A673 (cell line): ENCODE measurements around the gene SYTL3. TPM values are rescaled to one million over a fixed set of nuclear protein-coding genes. Genes with fewer than 3 reads are reported as not detected.

ENCODE experiments used
- BruUV-seq: library from RNA; stranded (reverse); fragments of 400-500 nt; replicated peaks from 2 replicates; lab custom pipeline; 2021; lab: Mats Ljungman, UMichigan
- CTCF ChIA-PET: fragments of 300-600 bp; sonication (Branson Sonifier 250); formaldehyde crosslinking; loops from one replicate; lab custom pipeline; 2022; ENCODE audit warnings: antibody characterized with exemption; lab: Charles Lee
- POLR2A ChIA-PET: fragments of 300-600 bp; sonication (Branson Sonifier 250); formaldehyde crosslinking; loops from one replicate; lab custom pipeline; 2022; ENCODE audit warnings: antibody characterized with exemption; ENCODE audit not compliant: low non-redundant PET; lab: Charles Lee
- DNase-seq: peaks from one replicate; pipeline ENCODE4 v3.0.0-alpha.2; 2015; ENCODE audit warnings: low spot score
- H3K27ac ChIP-seq: fragments of 200-600 bp; sonication (generic); 2 replicates; pipeline ENCODE4 v1.5.1; 2016; ENCODE audit warnings: mixed run types, low read depth, mild to moderate bottlenecking, mixed read lengths, antibody characterized with exemption, low read length; ENCODE audit not compliant: poor library complexity, severe bottlenecking
- H3K27me3 ChIP-seq: fragments of 200-600 bp; sonication (generic); replicated peaks from 2 replicates; pipeline ENCODE4 v1.6.1; 2017; ENCODE audit warnings: mixed run types, low read depth, mild to moderate bottlenecking, mixed read lengths, antibody characterized with exemption, low read length; ENCODE audit not compliant: insufficient read depth, poor library complexity
- H3K36me3 ChIP-seq: fragments of 200-600 bp; sonication (generic); 2 replicates; pipeline ENCODE4 v1.6.1; 2016; ENCODE audit warnings: mixed run types, mild to moderate bottlenecking, mixed read lengths, antibody characterized with exemption, low read length; ENCODE audit not compliant: insufficient read depth, poor library complexity, severe bottlenecking
- H3K4me1 ChIP-seq: fragments of 200-600 bp; sonication (generic); 2 replicates; pipeline ENCODE4 v1.6.1; 2017; ENCODE audit warnings: mixed run types, mild to moderate bottlenecking, mixed read lengths, antibody characterized with exemption, low read length; ENCODE audit not compliant: insufficient read depth, poor library complexity, severe bottlenecking
- H3K4me3 ChIP-seq: fragments of 200-600 bp; sonication (generic); 2 replicates; pipeline ENCODE4 v1.5.1; 2016; ENCODE audit warnings: low read depth, mixed run types, mild to moderate bottlenecking, mixed read lengths, low read length; ENCODE audit not compliant: poor library complexity, severe bottlenecking
- H3K9me3 ChIP-seq: fragments of 200-600 bp; sonication (generic); 2 replicates; pipeline ENCODE4 v1.6.1; 2016; ENCODE audit warnings: mixed run types, low read depth, mild to moderate bottlenecking, mixed read lengths, antibody characterized with exemption, low read length; ENCODE audit not compliant: poor library complexity, severe bottlenecking
- EZH2 ChIP-seq: fragments of 200-600 bp; sonication (generic); IDR thresholded peaks from 2 replicates; pipeline ENCODE4 v1.6.1; 2017; ENCODE audit warnings: borderline replicate concordance, low read depth, mild to moderate bottlenecking, mixed read lengths, antibody characterized with exemption, low read length; ENCODE audit not compliant: poor library complexity, severe bottlenecking
- intact Hi-C: fragments of 100-400 bp; cut with micrococcal nuclease; formaldehyde crosslinking; loops from one replicate; pipeline ENCODE4 v1.10.0; 2022; ENCODE audit not compliant: unreplicated experiment
- total RNA-seq: library from RNA; stranded (reverse); gene quantifications from 2 replicates; pipeline ENCODE4 v1.2.3, GENCODE V29; 2021
- TF ChIP-seq, protein P1 (sequence below): fragments of 300-800, 200-600 bp; sonication (generic); conservative IDR thresholded peaks from 2 replicates; pipeline ENCODE4 v1.5.1; 2017; ENCODE audit warnings: low read depth, mild to moderate bottlenecking, antibody characterized with exemption, low read length, moderate library complexity, mixed read lengths

The SYTL3 gene
- total RNA-seq, 1 experiment from 2014 or later, result 0.82 TPM

DNA sequence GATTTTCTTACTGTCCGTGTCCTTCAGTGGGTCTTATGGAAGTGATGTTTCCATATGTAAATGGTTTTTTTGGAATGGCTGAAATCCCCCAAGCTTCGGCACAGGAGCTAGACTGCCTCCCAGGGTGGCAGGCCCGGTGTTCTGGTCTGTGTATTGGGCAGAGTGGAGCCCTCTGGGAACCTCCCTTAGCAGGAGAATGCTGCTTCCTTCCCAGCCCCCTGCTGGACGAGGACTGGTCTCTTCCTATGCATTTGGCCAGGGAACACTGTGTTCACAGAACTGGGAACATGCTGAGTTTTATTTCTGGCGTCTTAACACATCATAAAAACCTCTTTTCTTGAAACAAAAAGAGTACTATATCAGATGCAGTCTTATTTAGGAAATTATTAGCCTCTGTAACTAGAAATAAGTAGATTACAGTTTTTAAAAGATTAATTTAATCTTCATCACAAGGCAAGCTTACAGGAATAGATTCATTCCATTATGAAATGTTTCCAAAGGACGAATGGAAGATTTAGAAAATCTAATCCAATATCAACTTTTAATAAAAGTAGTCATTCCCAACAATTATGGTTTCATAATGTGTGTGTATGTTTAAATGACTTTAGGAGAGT, 56.6 kb downstream of the SYTL3 start:
- H3K27ac ChIP-seq, result no peak overlapping the region
- no TSS peak for BruUV-seq

DNA sequence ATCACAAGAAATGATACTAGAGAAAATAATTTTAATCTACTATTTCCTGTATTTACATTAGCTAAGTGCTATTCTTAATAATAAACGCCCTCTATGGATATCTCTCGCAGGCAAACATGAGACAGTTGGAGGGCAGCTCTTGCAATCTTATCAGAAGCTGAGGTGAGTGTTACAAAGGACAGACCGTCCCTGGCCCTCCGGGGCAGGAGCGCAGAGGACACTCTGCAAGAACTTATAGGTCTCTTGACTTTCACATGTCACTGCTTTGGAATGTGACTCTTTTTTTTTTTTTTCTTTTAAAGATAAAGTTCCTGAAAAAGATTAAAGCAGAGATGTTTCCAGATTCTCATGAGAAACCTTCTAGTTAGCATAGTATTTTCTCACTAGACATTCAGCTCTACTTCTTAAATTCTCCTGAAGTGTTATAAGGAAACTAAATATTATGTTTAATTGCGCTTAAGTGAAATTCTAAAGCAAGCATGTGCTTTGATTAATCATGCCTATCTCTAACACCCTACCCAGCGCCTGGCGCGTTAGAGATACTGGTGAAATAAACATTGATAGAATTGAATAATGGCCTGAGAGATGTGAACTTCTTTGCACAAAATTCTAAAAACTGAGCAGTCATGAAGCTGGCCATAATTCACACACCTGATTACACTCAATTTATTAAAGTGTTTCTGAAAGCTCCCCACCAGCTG, 57.4 kb downstream of the SYTL3 start:
- Histone ChIP-seq H3K27me3 (no peaks in the 10 kb centered on the region), H3K4me3 (no peak overlapping the region), H3K4me1 (peaks cover 11% of the 10 kb centered on the region), H3K27ac (no peak overlapping the region), H3K9me3 (no peaks in the 10 kb centered on the region), H3K36me3 (no peaks in the 10 kb centered on the region)
- no peak for DNase-seq
- POLR2A ChIA-PET, result no interaction called here
- CTCF ChIA-PET, result interaction anchor here (0.7 to 0.9 kb wide), 3 partner anchors 11 to 427 kb away, joined by 3 to 5 read pairs (median 3); no protein-coding TSS in a partner anchor
- no TSS peak for BruUV-seq
- TF ChIP-seq, protein P1, sequence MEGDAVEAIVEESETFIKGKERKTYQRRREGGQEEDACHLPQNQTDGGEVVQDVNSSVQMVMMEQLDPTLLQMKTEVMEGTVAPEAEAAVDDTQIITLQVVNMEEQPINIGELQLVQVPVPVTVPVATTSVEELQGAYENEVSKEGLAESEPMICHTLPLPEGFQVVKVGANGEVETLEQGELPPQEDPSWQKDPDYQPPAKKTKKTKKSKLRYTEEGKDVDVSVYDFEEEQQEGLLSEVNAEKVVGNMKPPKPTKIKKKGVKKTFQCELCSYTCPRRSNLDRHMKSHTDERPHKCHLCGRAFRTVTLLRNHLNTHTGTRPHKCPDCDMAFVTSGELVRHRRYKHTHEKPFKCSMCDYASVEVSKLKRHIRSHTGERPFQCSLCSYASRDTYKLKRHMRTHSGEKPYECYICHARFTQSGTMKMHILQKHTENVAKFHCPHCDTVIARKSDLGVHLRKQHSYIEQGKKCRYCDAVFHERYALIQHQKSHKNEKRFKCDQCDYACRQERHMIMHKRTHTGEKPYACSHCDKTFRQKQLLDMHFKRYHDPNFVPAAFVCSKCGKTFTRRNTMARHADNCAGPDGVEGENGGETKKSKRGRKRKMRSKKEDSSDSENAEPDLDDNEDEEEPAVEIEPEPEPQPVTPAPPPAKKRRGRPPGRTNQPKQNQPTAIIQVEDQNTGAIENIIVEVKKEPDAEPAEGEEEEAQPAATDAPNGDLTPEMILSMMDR, result no peak
- TF ChIP-seq EZH2, result no peak
- intact Hi-C loops, result loop anchor here (10.0 kb wide), 1 partner anchor 398 kb away; no protein-coding TSS in a partner anchor

More for the DNA sequence above, 56.6 kb downstream of the SYTL3 start:
- TF ChIP-seq, protein P1, result peak; percentile 68
- TF ChIP-seq EZH2, result no peak
- POLR2A ChIA-PET, result no interaction called here
- Histone ChIP-seq H3K27me3 (no peaks in the 10 kb centered on the region), H3K4me3 (no peak overlapping the region), H3K4me1 (peaks cover 11% of the 10 kb centered on the region), H3K9me3 (no peaks in the 10 kb centered on the region), H3K36me3 (no peaks in the 10 kb centered on the region)
- intact Hi-C loops, result loop anchor here (10.0 kb wide), 1 partner anchor 398 kb away; no protein-coding TSS in a partner anchor
- peak; percentile 73 for DNase-seq
- CTCF ChIA-PET, result interaction anchor here (0.7 to 0.8 kb wide), 2 partner anchors 15 to 428 kb away, joined by 3 read pairs; no protein-coding TSS in a partner anchor

DNA sequence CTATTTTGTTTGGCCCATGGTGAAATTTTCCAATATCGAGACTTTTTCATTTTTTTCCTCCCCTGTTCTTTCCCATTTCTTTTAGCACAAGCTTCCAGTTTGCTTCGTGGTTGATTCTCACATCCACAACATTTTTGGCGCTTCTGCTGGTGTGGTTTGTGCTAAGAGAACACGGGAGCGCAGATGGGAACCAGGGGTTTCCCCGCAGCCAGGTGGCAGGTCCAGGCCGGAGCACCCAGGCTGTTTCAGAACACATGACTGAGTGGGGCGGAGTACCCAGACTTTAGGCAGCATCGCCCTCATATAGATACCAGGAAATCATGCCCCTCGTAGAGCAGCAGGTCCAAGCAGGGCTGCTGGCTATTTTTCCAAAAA, 58.0 kb downstream of the SYTL3 start:
- POLR2A ChIA-PET, result no interaction called here
- BruUV-seq, result no TSS peak
- Histone ChIP-seq H3K4me3 (no peak overlapping the region), H3K4me1 (peaks cover 11% of the 10 kb centered on the region), H3K27ac (no peak overlapping the region), H3K27me3 (no peaks in the 10 kb centered on the region), H3K36me3 (no peaks in the 10 kb centered on the region), H3K9me3 (no peaks in the 10 kb centered on the region)
- DNase-seq, result no peak
- intact Hi-C loops, result loop anchor here (10.0 kb wide), 1 partner anchor 397 kb away; no protein-coding TSS in a partner anchor
- TF ChIP-seq, protein P1, result no peak
- no peak for TF ChIP-seq EZH2
- CTCF ChIA-PET, result interaction anchor here (0.9 kb wide), 1 partner anchor 11 kb away, joined by 5 read pairs; no protein-coding TSS in a partner anchor
